Stimulated activated CD4-positive, alpha-beta T cell treated with anti-CD3 and anti-CD28 coated beads, TNF-alpha, amount 100 ng/mL, for 4 hours (primary cell): ENCODE data around the gene KRT84.

ENCODE experiments used
- DNase-seq, 3 experiments: peaks; one replicate each; pipeline ENCODE4 v3.0.0-alpha.2; 2020; ENCODE audit warnings: low read depth in 3 of 3

The KRT84 gene

DNA sequence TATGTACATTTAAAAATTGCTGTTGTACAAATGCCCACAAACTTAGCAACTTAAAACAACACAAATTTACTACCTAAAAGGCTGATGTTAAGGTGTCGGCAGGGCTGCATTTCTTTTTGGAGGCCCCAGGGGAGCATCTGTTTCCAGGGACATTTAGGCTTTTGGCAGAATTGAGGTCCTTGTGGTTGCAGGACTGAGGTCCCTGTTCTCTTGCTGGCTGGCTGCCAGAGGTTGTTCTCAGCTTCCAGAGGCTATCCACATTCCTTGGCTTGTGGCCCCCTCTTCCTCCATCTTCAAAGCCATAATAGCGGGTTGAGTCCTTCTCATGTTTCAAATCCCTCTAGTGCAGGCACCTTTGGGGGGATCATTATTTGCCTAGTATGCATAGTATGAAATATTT lies 41.9 kb downstream of the KRT84 start:
- no peak for DNase-seq

DNA sequence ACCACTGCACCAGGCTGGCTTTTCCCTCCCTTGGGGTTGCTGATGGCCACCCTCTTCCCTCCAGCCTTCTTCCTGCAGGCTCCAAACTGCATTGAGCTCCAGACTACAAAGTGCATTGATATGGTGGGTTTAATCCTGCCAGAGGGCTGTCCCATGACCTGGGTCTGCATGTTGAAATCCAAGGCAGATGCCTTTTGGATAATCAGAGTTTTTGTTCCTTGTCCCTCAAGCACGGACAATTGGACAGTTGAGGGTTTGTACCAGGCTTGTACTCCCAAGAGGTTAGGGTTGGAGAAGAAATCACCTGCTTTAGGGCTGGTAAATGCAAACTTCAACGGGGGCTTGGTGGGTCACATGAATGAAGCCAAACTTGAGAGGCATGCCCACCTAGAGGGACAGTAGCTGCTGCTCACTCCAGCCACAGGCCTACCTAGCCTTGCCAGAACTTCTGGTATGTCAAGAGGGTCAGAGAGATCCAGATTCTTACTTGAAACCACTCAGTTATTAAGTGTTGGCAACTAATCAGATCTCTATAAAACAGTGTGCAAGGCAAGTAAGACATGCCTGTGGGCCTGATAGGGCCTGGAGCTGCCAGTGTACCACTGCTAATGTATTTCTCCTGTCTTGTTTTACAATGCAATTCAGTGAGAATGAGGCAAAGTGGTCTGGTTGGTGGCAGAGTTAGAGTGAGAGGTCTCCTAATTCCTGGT lies 42.5 kb downstream of the KRT84 start:
- DNase-seq: no peak

- DNase-seq: no peak
Measured at GRCh38 chr12:52341066-52341580, 44.3 kb downstream of the KRT84 start.

- no peak for DNase-seq
Measured at GRCh38 chr12:52338241-52338960, 47.1 kb downstream of the KRT84 start.

DNA sequence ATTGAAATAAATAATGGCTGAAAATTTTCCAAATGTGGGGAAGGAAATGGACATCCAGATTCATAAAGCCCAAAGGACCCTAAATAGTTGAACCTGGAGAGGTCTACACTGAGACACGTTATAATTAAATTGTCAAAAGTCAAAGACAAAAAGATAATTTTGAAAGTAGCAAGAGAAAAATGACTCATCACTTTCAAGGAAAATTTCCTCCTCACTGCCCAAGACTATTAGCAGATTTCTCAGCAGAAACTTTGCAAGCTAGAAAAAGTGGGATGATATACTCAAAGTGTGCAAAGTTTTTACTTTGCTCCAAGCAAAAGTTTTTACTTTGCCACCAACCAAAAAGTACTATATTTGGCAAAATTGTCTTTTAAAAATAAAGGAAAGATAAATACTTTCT lies 48.4 kb downstream of the KRT84 start:
- no peak for DNase-seq

DNA sequence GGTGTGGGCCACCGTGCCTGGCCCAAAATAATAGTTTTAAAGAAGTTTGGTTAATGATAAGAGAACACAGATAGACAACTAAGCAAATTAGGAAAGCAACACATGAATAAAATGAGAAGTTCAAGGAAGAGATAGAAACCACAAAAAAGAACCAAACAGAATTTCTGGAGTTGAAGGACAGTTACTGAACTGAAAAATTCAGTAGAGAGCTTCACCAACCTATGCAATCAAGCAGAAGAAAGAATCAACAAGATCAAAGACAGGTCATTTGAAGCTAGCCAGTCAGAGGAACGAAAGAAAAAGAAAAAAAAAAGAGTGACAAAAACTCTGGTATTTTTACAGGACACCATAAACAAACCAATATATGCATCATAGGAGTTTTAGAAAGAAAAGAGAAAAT lies 48.8 kb downstream of the KRT84 start:
- no peak for DNase-seq

GRCh38 chr12:52335598-52336262 lies 49.7 kb downstream of the KRT84 start:
- DNase-seq: no peak

DNA sequence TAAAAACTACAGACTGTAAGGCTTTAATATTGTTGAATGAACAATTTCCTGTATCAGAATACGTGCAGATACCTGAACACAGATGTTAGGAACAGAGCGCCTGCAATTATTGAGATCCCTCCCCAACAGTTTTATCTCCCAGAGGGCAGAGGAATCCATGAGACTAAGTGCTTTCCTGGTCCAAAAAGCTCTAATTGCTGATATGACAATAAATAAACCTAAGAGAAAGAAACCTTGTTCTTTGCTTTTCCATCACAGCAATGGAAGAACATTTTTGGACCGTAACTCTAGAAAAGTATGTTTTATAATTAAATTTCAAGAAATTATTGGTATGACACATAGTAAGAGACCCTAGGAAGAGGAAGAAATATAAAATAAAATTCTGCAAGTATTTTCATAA lies 51.3 kb downstream of the KRT84 start:
- DNase-seq: no peak

DNA sequence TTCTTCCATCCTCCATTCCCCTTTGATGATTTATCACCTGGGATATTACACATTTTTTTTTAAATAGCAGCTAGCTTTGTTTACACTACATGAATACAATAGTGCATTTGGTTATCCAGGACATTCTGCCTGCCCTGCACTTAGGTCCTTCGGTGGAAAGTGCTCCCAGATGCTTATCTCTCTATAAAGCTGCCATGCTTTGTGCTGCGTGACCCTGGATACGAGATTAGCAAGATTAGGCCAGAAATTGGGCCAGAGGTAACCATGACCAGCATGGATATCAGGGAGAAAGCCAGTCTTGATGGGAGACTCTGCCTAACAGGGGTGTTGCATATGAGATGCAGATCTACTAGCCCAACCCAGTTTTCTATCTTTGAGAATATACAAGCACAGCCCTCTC lies 52.1 kb downstream of the KRT84 start:
- no peak for DNase-seq

- DNase-seq: no peak
Measured at GRCh38 chr12:52332381-52332780, 53.1 kb downstream of the KRT84 start.

GRCh38 chr12:52331833-52332232 lies 53.6 kb downstream of the KRT84 start:
- DNase-seq: no peak

- no peak for DNase-seq
Measured at GRCh38 chr12:52331039-52331438, 54.4 kb downstream of the KRT84 start.

GRCh38 chr12:52327830-52328500 lies 57.5 kb downstream of the KRT84 start:
- DNase-seq: peak in 1 of 3 experiments; percentile 12
